OCI-LY7 (cell line): ENCODE measurements around the gene MNAT1. TPM values are rescaled to one million over a fixed set of nuclear protein-coding genes. Genes with fewer than 3 reads are reported as not detected.

Experiments used
- BruUV-seq: library from RNA; stranded (reverse); fragments of 400-500 nt; replicated peaks from 2 replicates; lab custom pipeline; 2021; lab: Mats Ljungman, UMichigan
- CTCF ChIA-PET: fragments of 300-600 bp; sonication (Branson Sonifier 250); formaldehyde crosslinking; loops from one replicate; lab custom pipeline; 2022; ENCODE audit warnings: antibody characterized with exemption; ENCODE audit not compliant: unreplicated experiment; lab: Charles Lee
- POLR2A ChIA-PET: fragments of 300-600 bp; sonication (Branson Sonifier 250); formaldehyde crosslinking; loops from one replicate; lab custom pipeline; 2022; ENCODE audit warnings: antibody characterized with exemption; lab: Charles Lee
- DNase-seq: peaks from one replicate; pipeline ENCODE4 v3.0.0-alpha.2; 2015; ENCODE audit warnings: low spot score
- H2AFZ ChIP-seq: fragments of 200-600 bp; sonication (generic), shearing (Covaris generic); 2 replicates; pipeline ENCODE4 v1.6.1; 2014; ENCODE audit warnings: mild to moderate bottlenecking, antibody characterized with exemption, low read length, moderate library complexity
- H3K27ac ChIP-seq: fragments of 200-600 bp; sonication (generic); 2 replicates; pipeline ENCODE4 v1.5.1; 2014; ENCODE audit warnings: mixed run types, low read depth, mild to moderate bottlenecking, moderate library complexity, low read length, inconsistent platforms; ENCODE audit not compliant: poor library complexity, severe bottlenecking
- H3K36me3 ChIP-seq: fragments of 200-600 bp; sonication (generic); 2 replicates; pipeline ENCODE4 v1.6.1; 2014; ENCODE audit warnings: mild to moderate bottlenecking, antibody characterized with exemption, low read length, moderate library complexity, mixed read lengths; ENCODE audit not compliant: insufficient read depth
- H3K4me1 ChIP-seq: fragments of 200-600 bp; sonication (generic); 2 replicates; pipeline ENCODE4 v1.5.1; 2014; ENCODE audit warnings: mild to moderate bottlenecking, low read length; ENCODE audit not compliant: insufficient read depth, poor library complexity, severe bottlenecking
- H3K4me2 ChIP-seq: fragments of 200-600 bp; sonication (generic); 2 replicates; pipeline ENCODE4 v1.6.1; 2014; ENCODE audit warnings: mild to moderate bottlenecking, low read length
- H3K4me3 ChIP-seq: fragments of 200-600 bp; sonication (generic); 2 replicates; pipeline ENCODE4 v1.5.1; 2014; ENCODE audit warnings: mild to moderate bottlenecking, low read depth, low read length; ENCODE audit not compliant: poor library complexity, severe bottlenecking
- H3K79me2 ChIP-seq: fragments of 200-600 bp; sonication (generic); 2 replicates; pipeline ENCODE4 v1.6.1; 2016; ENCODE audit warnings: low read depth, mild to moderate bottlenecking, low read length, moderate library complexity, mixed read lengths; ENCODE audit not compliant: insufficient read depth
- H3K9me2 ChIP-seq: fragments of 200-600 bp; sonication (generic); 2 replicates; pipeline ENCODE4 v1.6.1; 2016; ENCODE audit warnings: mild to moderate bottlenecking, low read length, mixed read lengths; ENCODE audit not compliant: insufficient read depth
- H3K9me3 ChIP-seq: fragments of 200-600 bp; sonication (generic); 2 replicates; pipeline ENCODE4 v1.6.1; 2014; ENCODE audit warnings: mild to moderate bottlenecking, mixed run types, low read length, mixed read lengths
- H4K20me1 ChIP-seq: fragments of 200-600 bp; sonication (generic); 2 replicates; pipeline ENCODE4 v1.6.1; 2014; ENCODE audit warnings: mild to moderate bottlenecking, antibody characterized with exemption, low read length, moderate library complexity, mixed read lengths; ENCODE audit not compliant: insufficient read depth
- EZH2phosphoT487 ChIP-seq: fragments of 200-600 bp; sonication (generic); IDR thresholded peaks from 2 replicates; pipeline ENCODE4 v1.6.1; 2018; ENCODE audit warnings: low read depth, borderline replicate concordance, mild to moderate bottlenecking, mixed run types, antibody characterized with exemption, low read length, moderate library complexity, mixed read lengths
- intact Hi-C: fragments of 100-400 bp; cut with micrococcal nuclease; formaldehyde crosslinking; loops from one replicate; pipeline ENCODE4 v1.10.0; 2022; ENCODE audit not compliant: unreplicated experiment
- total RNA-seq, 2 experiments: library from RNA; depleted of rRNA in 1 of 2; stranded (reverse); fragments of >200 nt in 1 of 2; shearing (Covaris generic) in 1 of 2; gene quantifications; 2 replicates each; pipeline ENCODE4 v1.2.3, GENCODE V29; 2014 to 2022
- TF ChIP-seq, protein P1 (sequence below): fragments of 200-600 bp; sonication (generic); conservative IDR thresholded peaks from 2 replicates; pipeline ENCODE4 v1.5.1; 2014; ENCODE audit warnings: mild to moderate bottlenecking, antibody characterized with exemption, low read length, moderate library complexity, mixed read lengths

The MNAT1 gene
- total RNA-seq, 2 experiments from 2014 or later = 58.5 to 60.9 TPM

DNA sequence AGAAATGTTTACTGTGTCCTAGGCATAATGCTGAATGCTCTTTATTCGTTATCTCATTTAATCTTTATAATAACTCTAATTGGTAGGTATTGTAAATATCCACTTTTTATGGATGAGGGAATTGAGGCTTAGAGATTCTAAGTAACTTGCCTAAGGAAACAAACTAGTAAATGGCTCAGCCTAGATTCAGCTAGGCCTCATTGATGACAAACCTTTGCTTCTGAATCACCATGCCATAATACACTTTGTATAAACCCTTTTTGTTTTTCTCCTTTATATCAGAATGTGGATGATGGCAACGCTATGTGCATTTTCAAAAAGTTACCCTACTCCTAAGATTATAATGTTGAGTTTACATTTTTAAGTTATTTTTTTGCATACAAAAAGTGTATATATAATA, 34.0 kb downstream of the MNAT1 start:
- BruUV-seq = no TSS peak
- no peaks in the 10 kb centered on the region for H3K36me3 ChIP-seq
- H3K4me1 ChIP-seq = peaks cover 4% of the 10 kb centered on the region
- H4K20me1 ChIP-seq = no peaks in the 10 kb centered on the region; the same call in 1 of the 2 replicates
- H3K79me2 ChIP-seq = peaks cover 31% of the 10 kb centered on the region; the same call in 1 of the 2 replicates
- no peaks in the 10 kb centered on the region for H3K9me3 ChIP-seq
- H2AFZ ChIP-seq = no peak overlapping the region
- intact Hi-C loops = no loop called here
- H3K9me2 ChIP-seq = no peaks in the 10 kb centered on the region
- no peak overlapping the region for H3K4me3 ChIP-seq
- no peak for DNase-seq
- no peak overlapping the region for H3K4me2 ChIP-seq
- TF ChIP-seq, protein P1, sequence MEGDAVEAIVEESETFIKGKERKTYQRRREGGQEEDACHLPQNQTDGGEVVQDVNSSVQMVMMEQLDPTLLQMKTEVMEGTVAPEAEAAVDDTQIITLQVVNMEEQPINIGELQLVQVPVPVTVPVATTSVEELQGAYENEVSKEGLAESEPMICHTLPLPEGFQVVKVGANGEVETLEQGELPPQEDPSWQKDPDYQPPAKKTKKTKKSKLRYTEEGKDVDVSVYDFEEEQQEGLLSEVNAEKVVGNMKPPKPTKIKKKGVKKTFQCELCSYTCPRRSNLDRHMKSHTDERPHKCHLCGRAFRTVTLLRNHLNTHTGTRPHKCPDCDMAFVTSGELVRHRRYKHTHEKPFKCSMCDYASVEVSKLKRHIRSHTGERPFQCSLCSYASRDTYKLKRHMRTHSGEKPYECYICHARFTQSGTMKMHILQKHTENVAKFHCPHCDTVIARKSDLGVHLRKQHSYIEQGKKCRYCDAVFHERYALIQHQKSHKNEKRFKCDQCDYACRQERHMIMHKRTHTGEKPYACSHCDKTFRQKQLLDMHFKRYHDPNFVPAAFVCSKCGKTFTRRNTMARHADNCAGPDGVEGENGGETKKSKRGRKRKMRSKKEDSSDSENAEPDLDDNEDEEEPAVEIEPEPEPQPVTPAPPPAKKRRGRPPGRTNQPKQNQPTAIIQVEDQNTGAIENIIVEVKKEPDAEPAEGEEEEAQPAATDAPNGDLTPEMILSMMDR = no peak
- no peak for TF ChIP-seq EZH2phosphoT487
- ChIA-PET CTCF (no interaction called here), POLR2A (no interaction called here)
- H3K27ac ChIP-seq = no peak overlapping the region

DNA sequence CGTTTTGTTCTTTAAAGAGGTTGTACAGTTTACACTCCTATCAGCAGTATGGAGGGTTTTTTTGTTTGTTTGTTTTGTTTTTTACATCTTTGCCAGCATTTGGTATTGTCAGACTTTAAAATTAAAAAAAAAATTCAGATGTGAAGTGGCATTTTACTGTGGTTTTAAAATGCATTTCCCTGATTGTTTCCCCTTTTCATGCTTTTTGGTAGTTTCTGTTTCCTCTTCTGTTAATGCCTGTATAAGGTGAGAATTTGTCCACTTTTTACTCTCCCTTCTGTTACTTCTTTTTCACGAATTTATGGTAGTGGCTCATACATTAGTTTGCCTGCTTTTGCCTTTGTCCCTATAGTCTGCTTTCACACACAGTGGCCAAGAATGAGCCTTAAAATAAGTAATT, 36.6 kb downstream of the MNAT1 start:
- POLR2A ChIA-PET = no interaction called here
- no peak overlapping the region for H2AFZ ChIP-seq
- CTCF ChIA-PET = no interaction called here
- H3K9me2 ChIP-seq = no peaks in the 10 kb centered on the region
- no peak overlapping the region for H3K4me3 ChIP-seq
- no peaks in the 10 kb centered on the region; the same call in 1 of the 2 replicates for H4K20me1 ChIP-seq
- TF ChIP-seq EZH2phosphoT487 = no peak
- TF ChIP-seq, protein P1 = no peak
- no TSS peak for BruUV-seq
- peaks cover 38% of the 10 kb centered on the region; the same call in 1 of the 2 replicates for H3K79me2 ChIP-seq
- no peak for DNase-seq
- no peak overlapping the region for H3K27ac ChIP-seq
- intact Hi-C loops = no loop called here
- H3K4me2 ChIP-seq = no peak overlapping the region
- H3K36me3 ChIP-seq = no peaks in the 10 kb centered on the region
- no peaks in the 10 kb centered on the region for H3K9me3 ChIP-seq
- peaks cover 4% of the 10 kb centered on the region for H3K4me1 ChIP-seq

DNA sequence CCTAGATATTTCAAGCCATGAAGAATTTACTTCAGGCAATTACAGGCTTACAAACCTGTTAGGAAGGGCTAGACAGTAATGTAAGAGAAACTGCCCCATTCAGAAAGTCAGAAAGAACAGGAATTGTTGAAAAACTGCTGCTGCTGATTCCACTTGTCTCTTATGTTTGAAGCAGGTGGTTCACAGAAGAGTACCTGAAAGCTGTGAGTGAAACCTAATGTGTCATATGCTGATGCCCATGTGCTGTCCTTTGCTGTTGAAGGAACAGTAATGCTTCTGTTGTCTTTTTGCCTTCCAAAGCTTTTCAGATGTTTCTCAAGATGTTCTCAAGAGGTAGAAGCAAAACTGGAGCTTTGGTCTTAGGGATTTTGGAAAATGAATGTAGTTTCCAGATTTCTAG, 39.0 kb downstream of the MNAT1 start:
- no TSS peak for BruUV-seq
- no peaks in the 10 kb centered on the region for H3K36me3 ChIP-seq
- POLR2A ChIA-PET = interaction anchor here (1.0 kb wide), 1 partner anchor 11 kb away, joined by 5 read pairs; no protein-coding TSS in a partner anchor
- no peaks in the 10 kb centered on the region; the same call in 1 of the 2 replicates for H4K20me1 ChIP-seq
- H3K4me2 ChIP-seq = no peak overlapping the region
- peaks cover 32% of the 10 kb centered on the region; the same call in 1 of the 2 replicates for H3K79me2 ChIP-seq
- H3K4me3 ChIP-seq = no peak overlapping the region
- TF ChIP-seq, protein P1 = no peak
- no peak for TF ChIP-seq EZH2phosphoT487
- no peaks in the 10 kb centered on the region for H3K9me2 ChIP-seq
- H3K4me1 ChIP-seq = peaks cover 4% of the 10 kb centered on the region
- H3K9me3 ChIP-seq = no peaks in the 10 kb centered on the region
- intact Hi-C loops = no loop called here
- H3K27ac ChIP-seq = no peak overlapping the region
- no peak overlapping the region for H2AFZ ChIP-seq
- DNase-seq = no peak
- CTCF ChIA-PET = no interaction called here
